Muscle layer of colon (tissue), 2 donors: ENCODE data around the gene CNKSR2.

Experiments
- H3K27ac ChIP-seq: one replicate; pipeline ENCODE4 v1.7.0; 2013; ENCODE audit warnings: low read depth, mild to moderate bottlenecking, low read length, moderate library complexity
- H3K27me3 ChIP-seq, 2 donors: one replicate each; pipeline ENCODE4 v1.7.0; 2013; ENCODE audit warnings: low read length in 2 of 2, mild to moderate bottlenecking in 2 of 2; ENCODE audit not compliant: insufficient read depth in 2 of 2, control insufficient read depth in 1 of 2
- H3K36me3 ChIP-seq: one replicate; pipeline ENCODE4 v1.7.0; 2013; ENCODE audit warnings: mild to moderate bottlenecking, low read length; ENCODE audit not compliant: insufficient read depth
- H3K4me1 ChIP-seq: one replicate; pipeline ENCODE4 v1.7.0; 2013; ENCODE audit warnings: mild to moderate bottlenecking, low read length; ENCODE audit not compliant: insufficient read depth
- H3K4me3 ChIP-seq, 2 donors: one replicate each; pipeline ENCODE4 v1.7.0; 2013; ENCODE audit warnings: low read length in 2 of 2, low read depth in 1 of 2, mild to moderate bottlenecking in 1 of 2, moderate library complexity in 1 of 2
- H3K9ac ChIP-seq: one replicate; pipeline ENCODE4 v1.7.0; 2013; ENCODE audit warnings: low read length
- H3K9me3 ChIP-seq: one replicate; pipeline ENCODE4 v1.7.0; 2013; ENCODE audit warnings: mild to moderate bottlenecking, low read length
- donor health status: abdominal sarcoma.
- donor health status: Adenocarcinoma of cecum.

CNKSR2 gene

GRCh38 chrX:21678048-21678612, 303.9 kb downstream of the CNKSR2 start:
- H3K9ac ChIP-seq, result no peak overlapping the region
- H3K4me3 ChIP-seq, result no peak overlapping the region
- no peaks in the 10 kb centered on the region for H3K4me1 ChIP-seq

GRCh38 chrX:21683941-21684340, 309.7 kb downstream of the CNKSR2 start:
- Histone ChIP-seq H3K36me3 (no peaks in the 10 kb centered on the region), H3K4me3 (no peak overlapping the region), H3K9me3 (no peaks in the 10 kb centered on the region), H3K4me1 (no peaks in the 10 kb centered on the region), H3K9ac (no peak overlapping the region), H3K27ac (no peak overlapping the region), H3K27me3 (no peaks in the 10 kb centered on the region)

More at GRCh38 chrX:21678048-21678612, 303.9 kb downstream of the CNKSR2 start:
- Histone ChIP-seq H3K36me3 (no peaks in the 10 kb centered on the region), H3K27ac (no peak overlapping the region), H3K9me3 (no peaks in the 10 kb centered on the region), H3K27me3 (no peaks in the 10 kb centered on the region)

- no peaks in the 10 kb centered on the region for H3K4me1 ChIP-seq
- H3K9ac ChIP-seq, result no peak overlapping the region
- no peaks in the 10 kb centered on the region for H3K9me3 ChIP-seq
- H3K27me3 ChIP-seq, result no peaks in the 10 kb centered on the region
- H3K36me3 ChIP-seq, result no peaks in the 10 kb centered on the region
- no peak overlapping the region for H3K27ac ChIP-seq
- H3K4me3 ChIP-seq, result no peak overlapping the region
Measured at GRCh38 chrX:21691512-21692018, 317.3 kb downstream of the CNKSR2 start.

GRCh38 chrX:21698272-21698671, 324.1 kb downstream of the CNKSR2 start:
- H3K4me1 ChIP-seq, result no peaks in the 10 kb centered on the region
- H3K9ac ChIP-seq, result no peak overlapping the region
- no peaks in the 10 kb centered on the region for H3K36me3 ChIP-seq
- H3K27me3 ChIP-seq, result peaks cover 0 to 7% of the 10 kb centered on the region in 2 donors
- no peak overlapping the region for H3K27ac ChIP-seq
- H3K9me3 ChIP-seq, result no peaks in the 10 kb centered on the region
- no peak overlapping the region for H3K4me3 ChIP-seq

- no peak overlapping the region for H3K9ac ChIP-seq
- H3K9me3 ChIP-seq, result no peaks in the 10 kb centered on the region
- no peak overlapping the region for H3K4me3 ChIP-seq
- peaks cover 0 to 7% of the 10 kb centered on the region in 2 donors for H3K27me3 ChIP-seq
- H3K4me1 ChIP-seq, result no peaks in the 10 kb centered on the region
- no peak overlapping the region for H3K27ac ChIP-seq
- no peaks in the 10 kb centered on the region for H3K36me3 ChIP-seq
Measured at GRCh38 chrX:21699136-21699535, 324.9 kb downstream of the CNKSR2 start.

- H3K4me1 ChIP-seq, result no peaks in the 10 kb centered on the region
- H3K36me3 ChIP-seq, result no peaks in the 10 kb centered on the region
- H3K27ac ChIP-seq, result no peak overlapping the region
- H3K9ac ChIP-seq, result no peak overlapping the region
- H3K27me3 ChIP-seq, result peaks cover 0 to 7% of the 10 kb centered on the region in 2 donors
- H3K9me3 ChIP-seq, result no peaks in the 10 kb centered on the region
- H3K4me3 ChIP-seq, result no peak overlapping the region
Measured at GRCh38 chrX:21700275-21700674, 326.1 kb downstream of the CNKSR2 start.

GRCh38 chrX:21700967-21701366, 326.7 kb downstream of the CNKSR2 start:
- Histone ChIP-seq H3K36me3 (no peaks in the 10 kb centered on the region), H3K4me3 (no peak overlapping the region), H3K27ac (no peak overlapping the region), H3K9me3 (no peaks in the 10 kb centered on the region), H3K9ac (no peak overlapping the region), H3K27me3 (peaks cover 0 to 7% of the 10 kb centered on the region in 2 donors), H3K4me1 (no peaks in the 10 kb centered on the region)

GRCh38 chrX:21702725-21703124, 328.5 kb downstream of the CNKSR2 start:
- Histone ChIP-seq H3K9me3 (no peaks in the 10 kb centered on the region), H3K36me3 (no peaks in the 10 kb centered on the region), H3K27me3 (peaks cover 0 to 3% of the 10 kb centered on the region in 2 donors), H3K4me3 (no peak overlapping the region), H3K4me1 (no peaks in the 10 kb centered on the region), H3K27ac (no peak overlapping the region), H3K9ac (no peak overlapping the region)
